NCI-H446 treated with DMSO at 0.1 percent for 48 hours (cell line): ENCODE results near the gene NBPF4.
"Not testable (repeated sequence)": the region's sequence is repeated elsewhere in the genome, so short reads cannot be mapped to it uniquely, and the experiment has no call there.

Experiments
- DNase-seq: peaks from one replicate; lab custom pipeline; 2025; lab: John Stamatoyannopoulos, UW

Gene NBPF4

GRCh38 chr1:108243976-108244375 lies at the start of gene NBPF4:
Gene NBPF4 (minus strand): TSS chr1:108244076. CDS start chr1:108243761, 315 bp downstream.
- DNase-seq = not testable (repeated sequence)

GRCh38 chr1:108282528-108283257 lies 38.8 kb upstream of the NBPF4 start:
- not testable (repeated sequence) for DNase-seq

- not testable (repeated sequence) for DNase-seq
Measured at GRCh38 chr1:108272485-108273327, 28.8 kb upstream of the NBPF4 start.

GRCh38 chr1:108267097-108267496 lies 23.2 kb upstream of the NBPF4 start:
- not testable (repeated sequence) for DNase-seq

GRCh38 chr1:108261967-108262366 lies 18.1 kb upstream of the NBPF4 start:
- DNase-seq = not testable (repeated sequence)

GRCh38 chr1:108261519-108261918 lies 17.6 kb upstream of the NBPF4 start:
- not testable (repeated sequence) for DNase-seq

- DNase-seq = not testable (repeated sequence)
Measured at GRCh38 chr1:108260578-108261259, 16.8 kb upstream of the NBPF4 start.

- DNase-seq = not testable (repeated sequence)
Measured at GRCh38 chr1:108255426-108255825, 11.6 kb upstream of the NBPF4 start.

GRCh38 chr1:108239426-108239825 lies 4.5 kb downstream of the NBPF4 start:
- not testable (repeated sequence) for DNase-seq

GRCh38 chr1:108235308-108235707 lies 8.6 kb downstream of the NBPF4 start:
- DNase-seq = not testable (repeated sequence)

GRCh38 chr1:108232183-108232582 lies 11.7 kb downstream of the NBPF4 start:
- not testable (repeated sequence) for DNase-seq

- not testable (repeated sequence) for DNase-seq
Measured at GRCh38 chr1:108229976-108230375, 13.9 kb downstream of the NBPF4 start.

GRCh38 chr1:108227772-108228171 lies 16.1 kb downstream of the NBPF4 start:
- DNase-seq = not testable (repeated sequence)

- DNase-seq = not testable (repeated sequence)
Measured at GRCh38 chr1:108226855-108227254, 17.0 kb downstream of the NBPF4 start.

GRCh38 chr1:108223226-108223625 lies 20.6 kb downstream of the NBPF4 start:
- not testable (repeated sequence) for DNase-seq

GRCh38 chr1:108217515-108218174 lies 26.2 kb downstream of the NBPF4 start:
- not testable (repeated sequence) for DNase-seq

- DNase-seq = not testable (repeated sequence)
Measured at GRCh38 chr1:108217007-108217406, 26.9 kb downstream of the NBPF4 start.

GRCh38 chr1:108216028-108216890 lies 27.6 kb downstream of the NBPF4 start:
- DNase-seq = not testable (repeated sequence)

GRCh38 chr1:108214641-108215465 lies 29.0 kb downstream of the NBPF4 start:
- not testable (repeated sequence) for DNase-seq

GRCh38 chr1:108211014-108211413 lies 32.9 kb downstream of the NBPF4 start:
- no peak for DNase-seq
